Measurements from ENCODE around the gene IL17RA.

GRCh38 chr22:17159504-17159951 lies 74.7 kb downstream of the IL17RA start:
- TF ChIP-seq CTCF (IDR thresholded peaks at IDR 0.05; ENCODE audit: poor library complexity) (no peak), EZH2 (IDR thresholded peaks at IDR 0.05; ENCODE audit: borderline replicate concordance) (no peak)

Measured in hepatocyte (in vitro differentiated cells).